SU-DHL-6 (cell line): ENCODE measurements around the gene DAAM1.

Source experiments
- H2AFZ ChIP-seq: fragments of 200-600 bp; sonication (generic); 2 replicates; pipeline ENCODE4 v1.6.1; 2014; ENCODE audit warnings: low read depth, mild to moderate bottlenecking, moderate library complexity, mixed read lengths, antibody characterized with exemption, low read length; ENCODE audit not compliant: severe bottlenecking
- H3F3A ChIP-seq: fragments of 200-600 bp; shearing (Covaris generic); 2 replicates; pipeline ENCODE4 v1.6.0; 2016; ENCODE audit warnings: antibody characterized with exemption, mild to moderate bottlenecking; ENCODE audit not compliant: insufficient read depth
- H3K27ac ChIP-seq: fragments of 200-600 bp; sonication (generic); 2 replicates; pipeline ENCODE4 v1.5.1; 2016; ENCODE audit warnings: low read depth, mild to moderate bottlenecking, low read length, moderate library complexity, mixed read lengths
- H3K27me3 ChIP-seq: fragments of 200-600 bp; sonication (generic), shearing (Covaris generic); 2 replicates; pipeline ENCODE4 v1.6.0; 2014; ENCODE audit warnings: mild to moderate bottlenecking, low read length
- H3K36me3 ChIP-seq: fragments of 200-600 bp; sonication (generic); 2 replicates; pipeline ENCODE4 v1.6.1; 2014; ENCODE audit warnings: mild to moderate bottlenecking, low read length, mixed read lengths
- H3K4me2 ChIP-seq: fragments of 300-600, 200-600 bp; shearing (Covaris generic), sonication (generic); 2 replicates; pipeline ENCODE4 v1.6.0; 2014; ENCODE audit warnings: low read length, low read depth, mild to moderate bottlenecking; ENCODE audit not compliant: poor library complexity, severe bottlenecking
- H3K4me3 ChIP-seq: fragments of 200-600 bp; sonication (generic); 2 replicates; pipeline ENCODE4 v1.5.1; 2014; ENCODE audit warnings: antibody characterized with exemption, low read length, mild to moderate bottlenecking, mixed read lengths; ENCODE audit not compliant: insufficient read depth, poor library complexity, severe bottlenecking
- H3K79me2 ChIP-seq: fragments of 200-600 bp; sonication (generic); 2 replicates; pipeline ENCODE4 v1.6.1; 2014; ENCODE audit warnings: mild to moderate bottlenecking, low read length, moderate library complexity; ENCODE audit not compliant: insufficient read depth
- H3K9ac ChIP-seq: fragments of 200-600 bp; sonication (generic); 2 replicates; pipeline ENCODE4 v1.7.0; 2014; ENCODE audit warnings: mild to moderate bottlenecking, low read length
- H3K9me2 ChIP-seq: fragments of 200-600 bp; sonication (generic); replicated peaks from 2 replicates; pipeline ENCODE4 v1.6.1; 2014; ENCODE audit warnings: low read length; ENCODE audit not compliant: insufficient read depth
- H3K9me3 ChIP-seq: fragments of 200-600 bp; sonication (generic); 2 replicates; pipeline ENCODE4 v1.6.1; 2014; ENCODE audit warnings: low read length, mixed read lengths; ENCODE audit not compliant: insufficient read depth
- H4K20me1 ChIP-seq: fragments of 200-600 bp; sonication (generic); 2 replicates; pipeline ENCODE4 v1.6.1; 2014; ENCODE audit warnings: low read depth, mild to moderate bottlenecking, antibody characterized with exemption, low read length, moderate library complexity, mixed read lengths
- CTCF ChIP-seq: fragments of 200-600 bp; sonication (generic); IDR thresholded peaks from one replicate; pipeline ENCODE4 v1.5.1; 2017; ENCODE audit warnings: antibody characterized with exemption, mild to moderate bottlenecking, low read length, moderate library complexity; ENCODE audit not compliant: insufficient read depth, poor library complexity, severe bottlenecking
- EZH2phosphoT487 ChIP-seq: fragments of 200-600 bp; sonication (generic), shearing (Covaris generic); conservative IDR thresholded peaks from 2 replicates; pipeline ENCODE4 v1.6.1; 2018; ENCODE audit warnings: mild to moderate bottlenecking, antibody characterized with exemption, low read length, moderate library complexity, mixed read lengths

DAAM1 gene

DNA sequence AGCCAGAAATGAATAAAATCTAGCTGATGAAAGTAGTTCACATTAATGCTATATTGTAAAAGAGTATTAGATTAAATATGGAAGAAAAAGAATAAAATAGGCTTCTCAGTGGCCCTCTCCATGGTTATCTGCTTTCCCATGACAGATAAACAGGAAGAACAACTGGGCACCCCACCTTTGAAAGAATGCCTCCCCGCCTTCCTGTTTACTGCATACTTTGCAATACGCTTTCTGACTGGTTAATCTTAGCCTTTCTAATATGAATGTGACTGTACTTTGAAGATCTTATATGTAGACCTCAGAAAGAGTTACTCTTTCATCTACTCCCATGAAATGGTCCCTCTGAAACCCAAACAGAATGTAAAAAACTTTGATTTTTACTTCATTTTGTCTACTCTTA lies 34.1 kb upstream of the DAAM1 start:
- Histone ChIP-seq H2AFZ (no peak overlapping the region), H3K27me3 (no peaks in the 10 kb centered on the region), H3K9me3 (no peaks in the 10 kb centered on the region), H3K4me2 (no peak overlapping the region), H3K36me3 (no peaks in the 10 kb centered on the region), H3K9ac (no peak overlapping the region), H4K20me1 (no peaks in the 10 kb centered on the region), H3F3A (no peaks in the 10 kb centered on the region), H3K27ac (no peak overlapping the region), H3K4me3 (no peak overlapping the region), H3K9me2 (no peaks in the 10 kb centered on the region), H3K79me2 (no peaks in the 10 kb centered on the region)
- no peak for TF ChIP-seq EZH2phosphoT487
- TF ChIP-seq CTCF: no peak

DNA sequence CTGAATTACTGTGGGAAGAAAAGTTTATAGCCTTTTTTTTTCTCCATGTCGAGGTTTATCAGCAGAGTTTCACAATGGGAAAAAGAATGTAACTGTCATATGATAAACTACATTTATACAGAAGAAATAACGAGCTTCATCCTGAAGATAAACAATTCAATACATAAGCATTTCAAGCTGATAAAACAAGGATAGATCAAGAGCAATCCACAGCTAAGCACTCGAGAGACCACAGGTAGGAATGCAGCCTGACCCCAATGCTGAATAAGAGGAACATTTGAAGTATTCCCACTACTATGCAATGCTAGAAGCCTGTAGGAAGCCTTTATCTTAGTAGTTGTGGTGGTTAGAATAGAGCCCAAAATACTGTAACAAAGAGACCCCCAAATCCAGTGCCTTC lies 32.6 kb upstream of the DAAM1 start:
- no peak overlapping the region for H3K9ac ChIP-seq
- no peak overlapping the region for H3K27ac ChIP-seq
- no peaks in the 10 kb centered on the region for H3K27me3 ChIP-seq
- H3K9me2 ChIP-seq: no peaks in the 10 kb centered on the region
- no peaks in the 10 kb centered on the region for H4K20me1 ChIP-seq
- H3K79me2 ChIP-seq: no peaks in the 10 kb centered on the region
- H2AFZ ChIP-seq: no peak overlapping the region
- H3K9me3 ChIP-seq: no peaks in the 10 kb centered on the region
- no peak for TF ChIP-seq CTCF
- TF ChIP-seq EZH2phosphoT487: no peak
- no peaks in the 10 kb centered on the region for H3K36me3 ChIP-seq
- H3F3A ChIP-seq: no peaks in the 10 kb centered on the region
- H3K4me2 ChIP-seq: no peak overlapping the region
- no peak overlapping the region for H3K4me3 ChIP-seq

- Histone ChIP-seq H3K27me3 (no peaks in the 10 kb centered on the region), H3K4me3 (no peak overlapping the region), H3K9me3 (no peaks in the 10 kb centered on the region), H3F3A (no peaks in the 10 kb centered on the region), H2AFZ (no peak overlapping the region), H3K79me2 (no peaks in the 10 kb centered on the region), H3K9ac (no peak overlapping the region), H3K36me3 (no peaks in the 10 kb centered on the region), H4K20me1 (no peaks in the 10 kb centered on the region), H3K9me2 (no peaks in the 10 kb centered on the region), H3K27ac (no peak overlapping the region), H3K4me2 (no peak overlapping the region)
- TF ChIP-seq EZH2phosphoT487: no peak
- no peak for TF ChIP-seq CTCF
These were observed 29.3 kb upstream of the DAAM1 start for GRCh38 chr14:59159169-59159568.

- Histone ChIP-seq H2AFZ (no peak overlapping the region), H3K27ac (no peak overlapping the region), H4K20me1 (no peaks in the 10 kb centered on the region), H3K4me2 (no peak overlapping the region), H3K9me3 (no peaks in the 10 kb centered on the region), H3K27me3 (no peaks in the 10 kb centered on the region), H3F3A (no peaks in the 10 kb centered on the region), H3K9ac (no peak overlapping the region), H3K4me3 (no peak overlapping the region), H3K36me3 (no peaks in the 10 kb centered on the region), H3K9me2 (no peaks in the 10 kb centered on the region), H3K79me2 (no peaks in the 10 kb centered on the region)
- no peak for TF ChIP-seq EZH2phosphoT487
These were observed 28.0 kb upstream of the DAAM1 start for GRCh38 chr14:59160506-59160905.
